GM23248 (cell line): ENCODE results near the gene MAP2K7.

Experiments
- EZH2 ChIP-seq: fragments of 200-600 bp; sonication (generic); IDR thresholded peaks from 2 replicates; pipeline ENCODE4 v1.6.1; 2018; ENCODE audit warnings: antibody characterized with exemption, mild to moderate bottlenecking; ENCODE audit not compliant: insufficient read depth, poor library complexity, severe bottlenecking
- EZH2phosphoT487 ChIP-seq: fragments of 200-600 bp; sonication (generic); IDR thresholded peaks from 2 replicates; pipeline ENCODE4 v1.6.1; 2018; ENCODE audit warnings: antibody characterized with exemption, moderate library complexity, mild to moderate bottlenecking, low read depth; ENCODE audit not compliant: insufficient read depth

DNA sequence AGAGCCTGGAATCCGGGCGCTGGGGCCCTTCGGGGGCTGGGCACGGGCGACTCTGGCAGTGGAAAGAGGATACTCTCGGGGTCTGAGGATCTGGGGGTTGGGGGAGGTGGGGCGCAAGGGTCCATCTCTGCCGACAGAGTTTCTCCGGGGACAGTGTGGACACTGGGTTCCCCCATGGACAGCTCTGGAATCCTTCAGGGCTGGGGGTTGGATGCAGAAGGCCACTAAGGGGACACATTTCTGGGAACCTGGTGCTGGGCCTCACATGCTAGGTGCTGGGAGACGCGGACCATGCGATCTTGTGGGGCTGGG is 13.2 kb downstream of the MAP2K7 start:
- no peak for TF ChIP-seq EZH2
- no peak for TF ChIP-seq EZH2phosphoT487
